Smooth muscle cell of bladder (primary cell): ENCODE results near the gene CCSER1. TPM values are rescaled to one million over a fixed set of nuclear protein-coding genes. Genes with fewer than 3 reads are reported as not detected.

Experiments
- total RNA-seq: library from RNA; depleted of rRNA; stranded (reverse); fragments of >200 nt; gene quantifications from 2 replicates; pipeline ENCODE4 v1.2.3, GENCODE V29; 2014

Gene CCSER1
- total RNA-seq = 0.14 and 0.74 TPM in 2 replicates

DNA sequence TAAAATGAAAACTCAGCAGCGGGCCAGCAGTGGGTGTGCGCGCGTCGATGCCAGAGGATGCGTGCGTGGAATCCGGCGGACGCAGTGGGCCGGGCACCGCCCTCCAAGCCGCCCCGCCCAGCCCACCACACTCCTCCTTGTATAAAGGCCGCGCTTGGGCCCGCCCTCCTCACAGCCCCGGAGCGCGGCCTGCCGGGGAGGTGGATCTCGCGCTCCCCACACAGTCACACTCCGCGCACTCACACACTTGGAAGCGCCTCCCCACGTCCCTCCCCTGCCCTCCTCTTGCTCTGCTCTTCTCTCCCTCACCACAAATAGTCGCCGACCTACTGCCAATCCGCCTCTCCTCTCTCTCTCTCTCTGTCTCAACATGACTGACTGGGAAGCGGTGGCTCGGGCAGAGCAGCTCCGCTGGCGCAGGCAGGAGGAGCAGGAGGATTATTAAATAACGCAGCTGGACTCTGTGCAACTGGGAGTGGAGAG, at the start of gene CCSER1:
TSS of gene CCSER1 (plus strand) at position 172 of the 483 bp plus-strand sequence.

Other genes with a start within 250 kb of the CCSER1 start
- gene MMRN1, start 232.5 kb upstream of the CCSER1 start, total RNA-seq = 0.14 and 0.28 TPM in 2 replicates